Measurements from ENCODE around the gene NCKAP5.

NCKAP5 gene

GRCh38 chr2:133194777-133195335 lies 373.4 kb downstream of the NCKAP5 start:
- DNase-seq (ENCODE audit: low read depth, low spot score), result no peak
- no peak overlapping the region for H3K27ac ChIP-seq

- H3K27ac ChIP-seq, result no peak overlapping the region
- no peak for DNase-seq (ENCODE audit: low read depth, low spot score)
Observed at GRCh38 chr2:133194362-133194655, 374.0 kb downstream of the NCKAP5 start.

GRCh38 chr2:133193544-133194361 lies 374.5 kb downstream of the NCKAP5 start:
- no peak overlapping the region for H3K27ac ChIP-seq
- no peak for DNase-seq (ENCODE audit: low read depth, low spot score)

GRCh38 chr2:133192028-133192427 lies 376.2 kb downstream of the NCKAP5 start:
- H3K27ac ChIP-seq, result no peak overlapping the region
- DNase-seq (ENCODE audit: low read depth, low spot score), result no peak

- DNase-seq (ENCODE audit: low read depth, low spot score), result no peak
- H3K27ac ChIP-seq, result no peak overlapping the region
Observed at GRCh38 chr2:133177196-133177595, 391.1 kb downstream of the NCKAP5 start.

GRCh38 chr2:133175926-133176325 lies 392.3 kb downstream of the NCKAP5 start:
- no peak for DNase-seq (ENCODE audit: low read depth, low spot score)
- no peak overlapping the region for H3K27ac ChIP-seq

GRCh38 chr2:133173224-133173623 lies 395.0 kb downstream of the NCKAP5 start:
- no peak for DNase-seq (ENCODE audit: low read depth, low spot score)
- H3K27ac ChIP-seq, result no peak overlapping the region

GRCh38 chr2:133171393-133172004 lies 396.8 kb downstream of the NCKAP5 start:
- H3K27ac ChIP-seq, result no peak overlapping the region
- peak; percentile 5 for DNase-seq (ENCODE audit: low read depth, low spot score)

- no peak overlapping the region for H3K27ac ChIP-seq
- no peak for DNase-seq (ENCODE audit: low read depth, low spot score)
Observed at GRCh38 chr2:133169274-133169912, 398.9 kb downstream of the NCKAP5 start.

GRCh38 chr2:133167990-133168389 lies 400.3 kb downstream of the NCKAP5 start:
- DNase-seq (ENCODE audit: low read depth, low spot score), result no peak
- no peak overlapping the region for H3K27ac ChIP-seq

- no peak overlapping the region for H3K27ac ChIP-seq
- no peak for DNase-seq (ENCODE audit: low read depth, low spot score)
Observed at GRCh38 chr2:133167223-133167622, 401.0 kb downstream of the NCKAP5 start.

GRCh38 chr2:133166031-133166430 lies 402.2 kb downstream of the NCKAP5 start:
- no peak for DNase-seq (ENCODE audit: low read depth, low spot score)
- no peak overlapping the region for H3K27ac ChIP-seq

- H3K27ac ChIP-seq, result no peak overlapping the region
- DNase-seq (ENCODE audit: low read depth, low spot score), result no peak
Observed at GRCh38 chr2:133163111-133163510, 405.2 kb downstream of the NCKAP5 start.

- H3K27ac ChIP-seq, result no peak overlapping the region
- DNase-seq (ENCODE audit: low read depth, low spot score), result no peak
Observed at GRCh38 chr2:133158442-133158841, 409.8 kb downstream of the NCKAP5 start.

- no peak for DNase-seq (ENCODE audit: low read depth, low spot score)
- no peak overlapping the region for H3K27ac ChIP-seq
Observed at GRCh38 chr2:133158024-133158423, 410.2 kb downstream of the NCKAP5 start.

- H3K27ac ChIP-seq, result no peak overlapping the region
- no peak for DNase-seq (ENCODE audit: low read depth, low spot score)
Observed at GRCh38 chr2:133157141-133157540, 411.1 kb downstream of the NCKAP5 start.

GRCh38 chr2:133152801-133153200 lies 415.5 kb downstream of the NCKAP5 start:
- DNase-seq (ENCODE audit: low read depth, low spot score), result no peak
- H3K27ac ChIP-seq, result no peak overlapping the region

- no peak overlapping the region for H3K27ac ChIP-seq
- no peak for DNase-seq (ENCODE audit: low read depth, low spot score)
Observed at GRCh38 chr2:133148187-133148586, 420.1 kb downstream of the NCKAP5 start.

- DNase-seq (ENCODE audit: low read depth, low spot score), result no peak
- H3K27ac ChIP-seq, result no peak overlapping the region
Observed at GRCh38 chr2:133146893-133147292, 421.4 kb downstream of the NCKAP5 start.

- H3K27ac ChIP-seq, result no peak overlapping the region
- no peak for DNase-seq (ENCODE audit: low read depth, low spot score)
Observed at GRCh38 chr2:133143645-133144044, 424.6 kb downstream of the NCKAP5 start.

- no peak overlapping the region for H3K27ac ChIP-seq
- DNase-seq (ENCODE audit: low read depth, low spot score), result no peak
Observed at GRCh38 chr2:133142087-133142486, 426.2 kb downstream of the NCKAP5 start.
